CD4-positive, alpha-beta memory T cell (primary cell): ENCODE measurements around the gene ENKUR. TPM values are rescaled to one million over a fixed set of nuclear protein-coding genes. Genes with fewer than 3 reads are reported as not detected.

ENCODE experiments used
- CTCF ChIA-PET: fragments of 350-600 bp; sonication (Branson Sonifier 250); formaldehyde crosslinking; loops from one replicate; lab custom pipeline; 2021; ENCODE audit warnings: inconsistent platforms; ENCODE audit not compliant: partially characterized antibody; lab: Charles Lee
- POLR2A ChIA-PET: fragments of 350-600 bp; sonication (Branson Sonifier 250); formaldehyde crosslinking; loops from one replicate; lab custom pipeline; 2021; ENCODE audit not compliant: partially characterized antibody; lab: Charles Lee
- DNase-seq, 5 donors: peaks; one replicate each; pipeline versions ENCODE4 v3.0.0 to v3.0.0-alpha.2; 2020 to 2022; ENCODE audit warnings: mixed read lengths in 1 of 5
- H3K27ac ChIP-seq: one replicate; pipeline ENCODE4 v1.7.0; 2013; ENCODE audit warnings: low read depth, low read length
- H3K27me3 ChIP-seq: 2 replicates; pipeline ENCODE4 v1.7.0; 2013; ENCODE audit warnings: mild to moderate bottlenecking, low read length, moderate library complexity; ENCODE audit not compliant: insufficient read depth
- H3K36me3 ChIP-seq: 2 replicates; pipeline ENCODE4 v1.7.0; 2013; ENCODE audit warnings: mild to moderate bottlenecking, low read length, moderate library complexity; ENCODE audit not compliant: insufficient read depth
- H3K4me1 ChIP-seq: 2 replicates; pipeline ENCODE4 v1.7.0; 2013; ENCODE audit warnings: mild to moderate bottlenecking, low read length, moderate library complexity; ENCODE audit not compliant: insufficient read depth
- H3K4me3 ChIP-seq, 2 donors: one replicate each; pipeline ENCODE4 v1.7.0; 2013; ENCODE audit warnings: low read length in 2 of 2, mild to moderate bottlenecking in 1 of 2
- H3K9me3 ChIP-seq, 2 donors: one replicate each; pipeline ENCODE4 v1.7.0; 2013; ENCODE audit warnings: low read length in 2 of 2, control low read depth in 1 of 2; ENCODE audit not compliant: control insufficient read depth in 1 of 2
- H3K27ac Mint-ChIP-seq, 7 donors: one replicate each; pipeline ENCODE4 v1.8.0; 2020 to 2021; ENCODE audit warnings: mixed read lengths in 7 of 7, mild to moderate bottlenecking in 6 of 7, inconsistent platforms in 3 of 7, moderate library complexity in 3 of 7
- H3K27me3 Mint-ChIP-seq, 2 donors: one replicate each; pipeline ENCODE4 v1.8.0; 2020 to 2021; ENCODE audit warnings: mixed read lengths in 2 of 2
- H3K36me3 Mint-ChIP-seq, 2 donors: one replicate each; pipeline ENCODE4 v1.8.0; 2020 to 2021; ENCODE audit warnings: mixed read lengths in 2 of 2, inconsistent platforms in 1 of 2, mild to moderate bottlenecking in 1 of 2
- H3K4me1 Mint-ChIP-seq, 4 donors: one replicate each; pipeline ENCODE4 v1.8.0; 2020 to 2021; ENCODE audit warnings: mixed read lengths in 4 of 4, mild to moderate bottlenecking in 1 of 4
- H3K4me3 Mint-ChIP-seq, 8 donors: one replicate each; pipeline ENCODE4 v1.8.0; 2020 to 2021; ENCODE audit warnings: mixed read lengths in 8 of 8, mild to moderate bottlenecking in 7 of 8, moderate library complexity in 6 of 8, inconsistent platforms in 3 of 8
- H3K9me3 Mint-ChIP-seq, 8 donors: one replicate each; pipeline ENCODE4 v1.8.0; 2020 to 2021; ENCODE audit warnings: mixed read lengths in 8 of 8, mild to moderate bottlenecking in 5 of 8, inconsistent platforms in 3 of 8, moderate library complexity in 1 of 8
- intact Hi-C: fragments of 100-400 bp; cut with micrococcal nuclease; formaldehyde crosslinking; loops from one replicate; pipeline ENCODE4 v1.15.1; 2023
- polyA plus RNA-seq, 2 donors: library from polyadenylated mRNA; unstranded; fragments of 300-500 nt; fragmentation: Illumina TruSeq; gene quantifications; one replicate each; pipeline ENCODE4 v1.2.3, GENCODE V29; 2021
- total RNA-seq, 2 experiments: library from RNA; stranded (reverse); gene quantifications; one replicate each; pipeline ENCODE4 v1.2.3, GENCODE V29; 2021

ENKUR gene
- total and polyA plus RNA-seq, 4 experiments from 2014 or later = not detected

DNA sequence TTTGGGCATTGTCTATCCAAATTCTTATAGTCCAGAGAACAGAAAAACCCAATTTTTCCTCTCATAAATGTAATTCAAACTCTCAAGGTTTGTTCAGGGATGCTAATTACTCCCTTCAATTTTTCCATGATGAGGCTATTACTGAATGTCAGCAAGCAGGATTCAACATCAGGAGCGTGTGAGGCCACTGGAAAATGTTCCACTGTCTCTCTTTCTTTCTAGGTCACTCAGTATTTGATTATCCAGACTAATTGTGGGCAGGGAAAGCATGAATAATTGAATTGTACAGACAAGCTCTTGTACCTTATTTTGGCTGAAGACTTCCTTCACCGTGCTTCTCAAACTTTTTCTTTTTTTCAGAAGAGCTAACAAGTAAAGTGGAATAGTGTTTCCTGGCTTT, 31.1 kb upstream of the ENKUR start:
- H3K36me3 ChIP-seq = no peaks in the 10 kb centered on the region
- no peak overlapping the region for H3K27ac Mint-ChIP-seq
- peaks cover 20 to 21% of the 10 kb centered on the region in 2 donors for H3K27me3 Mint-ChIP-seq
- H3K4me3 ChIP-seq = no peak overlapping the region
- H3K36me3 Mint-ChIP-seq = no peaks in the 10 kb centered on the region
- no peaks in the 10 kb centered on the region for H3K4me1 Mint-ChIP-seq
- ChIA-PET CTCF (no interaction called here), POLR2A (no interaction called here)
- no peak for DNase-seq
- peaks cover 0 to 4% (median 0%) of the 10 kb centered on the region in 8 donors for H3K9me3 Mint-ChIP-seq
- H3K4me3 Mint-ChIP-seq = no peak overlapping the region
- H3K4me1 ChIP-seq = no peaks in the 10 kb centered on the region
- H3K27me3 ChIP-seq = no peaks in the 10 kb centered on the region
- intact Hi-C loops = no loop called here
- no peaks in the 10 kb centered on the region for H3K9me3 ChIP-seq
- no peak overlapping the region for H3K27ac ChIP-seq

DNA sequence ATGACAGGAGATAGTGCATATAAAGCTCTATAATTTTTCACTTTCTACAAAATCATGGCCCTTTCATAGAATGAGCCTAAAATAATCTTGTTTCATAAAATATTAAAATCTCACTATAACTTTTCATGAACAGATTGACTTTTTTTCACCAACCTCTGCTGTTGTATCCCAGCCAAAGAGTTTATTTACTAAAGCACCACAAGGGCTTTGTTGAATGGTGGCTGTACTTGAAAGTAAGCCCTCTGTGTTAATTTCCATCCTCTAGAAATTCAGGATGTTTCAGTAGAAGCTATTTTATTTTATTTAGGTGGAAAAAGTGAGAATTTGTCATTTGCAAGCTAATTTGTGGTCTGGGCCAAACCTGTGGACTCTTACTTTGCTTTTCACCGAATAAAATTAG, 30.7 kb upstream of the ENKUR start:
- Mint-ChIP-seq H3K27ac (no peak overlapping the region), H3K27me3 (peaks cover 20 to 21% of the 10 kb centered on the region in 2 donors), H3K9me3 (peaks cover 0 to 4% (median 0%) of the 10 kb centered on the region in 8 donors), H3K36me3 (no peaks in the 10 kb centered on the region), H3K4me1 (no peaks in the 10 kb centered on the region), H3K4me3 (no peak overlapping the region)
- no peaks in the 10 kb centered on the region for H3K9me3 ChIP-seq
- intact Hi-C loops = no loop called here
- DNase-seq = no peak
- no peak overlapping the region for H3K27ac ChIP-seq
- no peaks in the 10 kb centered on the region for H3K36me3 ChIP-seq
- H3K27me3 ChIP-seq = no peaks in the 10 kb centered on the region
- no peaks in the 10 kb centered on the region for H3K4me1 ChIP-seq
- no peak overlapping the region for H3K4me3 ChIP-seq
- CTCF ChIA-PET = no interaction called here
- POLR2A ChIA-PET = no interaction called here

DNA sequence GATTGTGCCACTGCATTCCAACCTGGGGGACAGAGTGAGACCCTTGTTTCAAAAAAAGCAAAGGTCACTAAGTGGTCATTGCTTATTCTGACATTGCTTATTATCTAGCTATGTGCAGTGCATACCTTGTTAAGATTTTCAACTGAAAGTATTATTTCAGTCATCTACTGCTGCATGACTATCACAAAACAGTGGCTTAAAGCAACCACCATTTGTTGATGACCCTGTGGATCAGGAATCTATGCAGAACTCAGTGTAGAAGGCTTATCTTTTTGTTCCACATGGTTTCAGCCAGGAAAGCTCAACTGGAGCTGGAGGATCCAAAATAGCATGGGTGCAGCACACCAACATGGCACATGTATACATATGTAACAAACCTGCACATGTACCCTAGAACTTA, 23.6 kb upstream of the ENKUR start:
- no peak overlapping the region for H3K27ac Mint-ChIP-seq
- peaks cover 0 to 2% (median 0%) of the 10 kb centered on the region in 8 donors for H3K9me3 Mint-ChIP-seq
- peaks cover 0 to 2% (median 0%) of the 10 kb centered on the region in 4 donors for H3K4me1 Mint-ChIP-seq
- CTCF ChIA-PET = no interaction called here
- peaks cover 13 to 20% of the 10 kb centered on the region in 2 donors for H3K27me3 Mint-ChIP-seq
- H3K36me3 Mint-ChIP-seq = no peaks in the 10 kb centered on the region
- H3K4me1 ChIP-seq = no peaks in the 10 kb centered on the region
- no peak overlapping the region for H3K4me3 ChIP-seq
- H3K9me3 ChIP-seq = no peaks in the 10 kb centered on the region
- no peaks in the 10 kb centered on the region for H3K36me3 ChIP-seq
- no peaks in the 10 kb centered on the region for H3K27me3 ChIP-seq
- intact Hi-C loops = no loop called here
- POLR2A ChIA-PET = no interaction called here
- no peak for DNase-seq
- H3K4me3 Mint-ChIP-seq = no peak overlapping the region
- no peak overlapping the region for H3K27ac ChIP-seq

DNA sequence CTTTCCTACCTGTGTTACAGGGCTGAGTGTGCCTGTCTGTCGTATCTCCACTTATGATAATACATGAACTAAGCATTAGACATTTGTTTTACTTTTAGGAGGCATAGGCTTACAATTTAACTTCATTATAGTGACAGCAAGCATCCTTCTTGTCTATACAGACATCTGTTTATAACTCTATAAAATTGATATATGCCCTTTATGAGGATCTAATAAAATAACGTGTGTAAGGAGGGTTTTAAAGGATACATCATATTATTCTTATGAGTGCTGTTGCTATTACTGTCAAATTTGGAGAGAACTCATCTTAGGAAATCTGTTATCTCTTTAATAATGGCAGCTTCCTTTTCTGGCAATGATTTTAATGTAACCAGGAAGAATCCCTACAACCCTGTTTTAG, 22.4 kb upstream of the ENKUR start:
- H3K4me3 ChIP-seq = no peak overlapping the region
- H3K27me3 Mint-ChIP-seq = peaks cover 13 to 21% of the 10 kb centered on the region in 2 donors
- no peak overlapping the region for H3K27ac ChIP-seq
- no peaks in the 10 kb centered on the region for H3K9me3 ChIP-seq
- POLR2A ChIA-PET = no interaction called here
- H3K27me3 ChIP-seq = no peaks in the 10 kb centered on the region
- peaks cover 0 to 2% (median 0%) of the 10 kb centered on the region in 4 donors for H3K4me1 Mint-ChIP-seq
- H3K4me1 ChIP-seq = no peaks in the 10 kb centered on the region
- no peak overlapping the region for H3K4me3 Mint-ChIP-seq
- CTCF ChIA-PET = interaction anchor here (0.6 kb wide), 1 partner anchor 332 kb away, joined by 3 read pairs; no protein-coding TSS in a partner anchor
- peaks cover 0 to 2% (median 0%) of the 10 kb centered on the region in 8 donors for H3K9me3 Mint-ChIP-seq
- intact Hi-C loops = no loop called here
- no peak overlapping the region for H3K27ac Mint-ChIP-seq
- no peaks in the 10 kb centered on the region for H3K36me3 Mint-ChIP-seq
- no peaks in the 10 kb centered on the region for H3K36me3 ChIP-seq
- no peak for DNase-seq

DNA sequence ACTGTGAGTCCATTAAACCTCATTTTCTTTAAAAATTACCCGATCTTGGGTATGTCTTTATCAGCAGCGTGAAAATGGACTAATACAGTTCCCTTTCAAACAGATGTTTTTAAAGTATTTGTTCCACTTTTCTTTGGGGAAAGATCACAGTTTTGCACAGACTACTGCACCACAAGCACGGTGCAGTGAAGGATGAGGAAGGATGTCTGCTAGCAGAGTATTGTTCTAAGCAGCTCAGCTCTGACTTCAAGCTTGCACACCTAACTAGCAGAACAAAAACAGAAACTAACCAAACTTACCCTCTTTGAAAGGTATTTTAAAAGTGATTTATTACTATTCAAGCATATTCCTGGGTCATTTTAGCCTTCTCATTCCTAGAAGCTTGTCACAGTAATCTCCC, 20.4 kb upstream of the ENKUR start:
- ChIA-PET CTCF (interaction anchor here (1.1 kb wide), 1 partner anchor 414 kb away, joined by 3 read pairs; no protein-coding TSS in a partner anchor), POLR2A (no interaction called here)
- no peak for DNase-seq
- Histone ChIP-seq H3K36me3 (no peaks in the 10 kb centered on the region), H3K4me3 (no peak overlapping the region), H3K4me1 (no peaks in the 10 kb centered on the region), H3K27me3 (no peaks in the 10 kb centered on the region), H3K27ac (no peak overlapping the region), H3K9me3 (no peaks in the 10 kb centered on the region)
- H3K27ac Mint-ChIP-seq = no peak overlapping the region
- H3K36me3 Mint-ChIP-seq = no peaks in the 10 kb centered on the region
- intact Hi-C loops = no loop called here
- peaks cover 0 to 2% (median 0%) of the 10 kb centered on the region in 8 donors for H3K9me3 Mint-ChIP-seq
- H3K4me3 Mint-ChIP-seq = no peak overlapping the region
- peaks cover 0 to 2% (median 0%) of the 10 kb centered on the region in 4 donors for H3K4me1 Mint-ChIP-seq
- H3K27me3 Mint-ChIP-seq = peaks cover 10 to 19% of the 10 kb centered on the region in 2 donors

DNA sequence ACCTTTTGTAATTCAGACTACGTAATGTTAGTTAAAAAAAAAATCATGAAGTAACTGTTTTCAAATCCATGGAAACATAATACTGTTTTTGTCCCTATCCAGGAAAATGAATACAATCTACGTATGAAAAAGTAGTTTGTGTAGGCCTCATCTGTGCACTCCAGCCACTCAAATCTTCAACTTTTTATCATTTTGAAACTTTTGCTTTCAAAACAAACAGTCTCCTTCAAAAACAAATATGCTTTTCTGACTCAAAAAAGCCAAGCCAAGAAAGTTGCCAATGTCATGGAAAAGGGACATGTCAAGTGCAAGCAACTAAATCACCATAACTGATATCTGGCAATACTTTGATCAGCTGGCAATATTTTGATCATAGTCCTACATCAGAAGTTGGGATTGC, 13.6 kb upstream of the ENKUR start:
- peaks cover 0 to 4% of the 10 kb centered on the region in 2 donors for H3K36me3 Mint-ChIP-seq
- peaks cover 0 to 4% (median 1%) of the 10 kb centered on the region in 8 donors for H3K9me3 Mint-ChIP-seq
- Histone ChIP-seq H3K27ac (no peak overlapping the region), H3K36me3 (no peaks in the 10 kb centered on the region), H3K9me3 (no peaks in the 10 kb centered on the region), H3K4me3 (no peak overlapping the region), H3K4me1 (no peaks in the 10 kb centered on the region), H3K27me3 (no peaks in the 10 kb centered on the region)
- intact Hi-C loops = no loop called here
- H3K27ac Mint-ChIP-seq = no peak overlapping the region
- no peak overlapping the region for H3K4me3 Mint-ChIP-seq
- ChIA-PET CTCF (no interaction called here), POLR2A (no interaction called here)
- peaks cover 0 to 2% of the 10 kb centered on the region in 2 donors for H3K27me3 Mint-ChIP-seq
- no peak for DNase-seq
- H3K4me1 Mint-ChIP-seq = no peaks in the 10 kb centered on the region

DNA sequence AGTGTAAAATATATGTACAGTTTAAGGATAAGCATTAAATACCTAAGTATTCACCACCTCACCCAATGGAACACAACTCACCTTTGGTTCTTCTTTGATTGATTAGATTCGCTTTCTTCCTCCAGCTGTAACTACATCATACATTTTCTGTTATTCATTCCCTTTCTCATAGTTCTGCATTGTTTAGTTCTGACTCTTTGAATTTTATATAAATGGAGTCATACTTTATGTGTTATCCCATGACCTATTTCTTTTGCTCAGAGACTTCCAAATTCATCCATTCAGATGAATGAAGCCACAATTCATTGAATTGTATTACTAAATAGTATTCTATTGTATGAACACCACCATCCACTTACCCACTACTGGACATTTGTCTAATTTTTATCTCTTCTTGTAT, 12.8 kb upstream of the ENKUR start:
- Mint-ChIP-seq H3K27me3 (peaks cover 0 to 2% of the 10 kb centered on the region in 2 donors), H3K27ac (peak overlapping the region in 1 of 7 donors; percentile 1), H3K4me3 (no peak overlapping the region), H3K4me1 (no peaks in the 10 kb centered on the region), H3K36me3 (peaks cover 5 to 6% of the 10 kb centered on the region in 2 donors), H3K9me3 (peaks cover 0 to 4% (median 1%) of the 10 kb centered on the region in 8 donors)
- intact Hi-C loops = no loop called here
- CTCF ChIA-PET = no interaction called here
- POLR2A ChIA-PET = no interaction called here
- Histone ChIP-seq H3K4me1 (no peaks in the 10 kb centered on the region), H3K27me3 (no peaks in the 10 kb centered on the region), H3K4me3 (no peak overlapping the region), H3K9me3 (no peaks in the 10 kb centered on the region), H3K36me3 (no peaks in the 10 kb centered on the region), H3K27ac (no peak overlapping the region)
- DNase-seq = no peak
